GM23338 (cell line): Measurements from ENCODE around the gene ASAH2B. TPM values are rescaled to one million over a fixed set of nuclear protein-coding genes. Genes with fewer than 3 reads are reported as not detected.

Experiments
- STAT1 ChIP-seq: IDR thresholded peaks from one replicate; pipeline ENCODE4 v1.6.1; 2016; ENCODE audit warnings: antibody characterized with exemption; ENCODE audit not compliant: unreplicated experiment
- polyA plus RNA-seq: library from polyadenylated mRNA; unstranded; fragments of >200 nt; fragmentation: Nextera tagmentation; extraction: Ambion mirVana; gene quantifications from 2 replicates; pipeline ENCODE4 v1.2.1, GENCODE V29; 2016
- total RNA-seq: library from RNA; depleted of rRNA; stranded (reverse); fragments of >200 nt; shearing (Covaris generic); gene quantifications from 2 replicates; pipeline ENCODE4 v1.2.3, GENCODE V29; 2014
- TF ChIP-seq, protein P1 (sequence below): fragments of 250-450 bp; sonication (Bioruptor Pico); IDR thresholded peaks from 2 replicates; pipeline ENCODE4 v1.5.0; 2020; ENCODE audit warnings: mild to moderate bottlenecking, moderate library complexity
- TF ChIP-seq, protein P2 (sequence below): IDR thresholded peaks from 2 replicates; pipeline ENCODE4 v1.6.1; 2016; ENCODE audit warnings: antibody characterized with exemption
- TF ChIP-seq, protein P3 (sequence below): IDR thresholded peaks from one replicate; pipeline ENCODE4 v1.6.1; 2018; ENCODE audit warnings: antibody characterized with exemption; ENCODE audit not compliant: unreplicated experiment

ASAH2B gene
- total and polyA plus RNA-seq, 2 experiments from 2014 or later: 6.9 to 11.7 TPM

GRCh38 chr10:50805981-50806622, 66.4 kb downstream of the ASAH2B start (continued):
- TF ChIP-seq, protein P1, sequence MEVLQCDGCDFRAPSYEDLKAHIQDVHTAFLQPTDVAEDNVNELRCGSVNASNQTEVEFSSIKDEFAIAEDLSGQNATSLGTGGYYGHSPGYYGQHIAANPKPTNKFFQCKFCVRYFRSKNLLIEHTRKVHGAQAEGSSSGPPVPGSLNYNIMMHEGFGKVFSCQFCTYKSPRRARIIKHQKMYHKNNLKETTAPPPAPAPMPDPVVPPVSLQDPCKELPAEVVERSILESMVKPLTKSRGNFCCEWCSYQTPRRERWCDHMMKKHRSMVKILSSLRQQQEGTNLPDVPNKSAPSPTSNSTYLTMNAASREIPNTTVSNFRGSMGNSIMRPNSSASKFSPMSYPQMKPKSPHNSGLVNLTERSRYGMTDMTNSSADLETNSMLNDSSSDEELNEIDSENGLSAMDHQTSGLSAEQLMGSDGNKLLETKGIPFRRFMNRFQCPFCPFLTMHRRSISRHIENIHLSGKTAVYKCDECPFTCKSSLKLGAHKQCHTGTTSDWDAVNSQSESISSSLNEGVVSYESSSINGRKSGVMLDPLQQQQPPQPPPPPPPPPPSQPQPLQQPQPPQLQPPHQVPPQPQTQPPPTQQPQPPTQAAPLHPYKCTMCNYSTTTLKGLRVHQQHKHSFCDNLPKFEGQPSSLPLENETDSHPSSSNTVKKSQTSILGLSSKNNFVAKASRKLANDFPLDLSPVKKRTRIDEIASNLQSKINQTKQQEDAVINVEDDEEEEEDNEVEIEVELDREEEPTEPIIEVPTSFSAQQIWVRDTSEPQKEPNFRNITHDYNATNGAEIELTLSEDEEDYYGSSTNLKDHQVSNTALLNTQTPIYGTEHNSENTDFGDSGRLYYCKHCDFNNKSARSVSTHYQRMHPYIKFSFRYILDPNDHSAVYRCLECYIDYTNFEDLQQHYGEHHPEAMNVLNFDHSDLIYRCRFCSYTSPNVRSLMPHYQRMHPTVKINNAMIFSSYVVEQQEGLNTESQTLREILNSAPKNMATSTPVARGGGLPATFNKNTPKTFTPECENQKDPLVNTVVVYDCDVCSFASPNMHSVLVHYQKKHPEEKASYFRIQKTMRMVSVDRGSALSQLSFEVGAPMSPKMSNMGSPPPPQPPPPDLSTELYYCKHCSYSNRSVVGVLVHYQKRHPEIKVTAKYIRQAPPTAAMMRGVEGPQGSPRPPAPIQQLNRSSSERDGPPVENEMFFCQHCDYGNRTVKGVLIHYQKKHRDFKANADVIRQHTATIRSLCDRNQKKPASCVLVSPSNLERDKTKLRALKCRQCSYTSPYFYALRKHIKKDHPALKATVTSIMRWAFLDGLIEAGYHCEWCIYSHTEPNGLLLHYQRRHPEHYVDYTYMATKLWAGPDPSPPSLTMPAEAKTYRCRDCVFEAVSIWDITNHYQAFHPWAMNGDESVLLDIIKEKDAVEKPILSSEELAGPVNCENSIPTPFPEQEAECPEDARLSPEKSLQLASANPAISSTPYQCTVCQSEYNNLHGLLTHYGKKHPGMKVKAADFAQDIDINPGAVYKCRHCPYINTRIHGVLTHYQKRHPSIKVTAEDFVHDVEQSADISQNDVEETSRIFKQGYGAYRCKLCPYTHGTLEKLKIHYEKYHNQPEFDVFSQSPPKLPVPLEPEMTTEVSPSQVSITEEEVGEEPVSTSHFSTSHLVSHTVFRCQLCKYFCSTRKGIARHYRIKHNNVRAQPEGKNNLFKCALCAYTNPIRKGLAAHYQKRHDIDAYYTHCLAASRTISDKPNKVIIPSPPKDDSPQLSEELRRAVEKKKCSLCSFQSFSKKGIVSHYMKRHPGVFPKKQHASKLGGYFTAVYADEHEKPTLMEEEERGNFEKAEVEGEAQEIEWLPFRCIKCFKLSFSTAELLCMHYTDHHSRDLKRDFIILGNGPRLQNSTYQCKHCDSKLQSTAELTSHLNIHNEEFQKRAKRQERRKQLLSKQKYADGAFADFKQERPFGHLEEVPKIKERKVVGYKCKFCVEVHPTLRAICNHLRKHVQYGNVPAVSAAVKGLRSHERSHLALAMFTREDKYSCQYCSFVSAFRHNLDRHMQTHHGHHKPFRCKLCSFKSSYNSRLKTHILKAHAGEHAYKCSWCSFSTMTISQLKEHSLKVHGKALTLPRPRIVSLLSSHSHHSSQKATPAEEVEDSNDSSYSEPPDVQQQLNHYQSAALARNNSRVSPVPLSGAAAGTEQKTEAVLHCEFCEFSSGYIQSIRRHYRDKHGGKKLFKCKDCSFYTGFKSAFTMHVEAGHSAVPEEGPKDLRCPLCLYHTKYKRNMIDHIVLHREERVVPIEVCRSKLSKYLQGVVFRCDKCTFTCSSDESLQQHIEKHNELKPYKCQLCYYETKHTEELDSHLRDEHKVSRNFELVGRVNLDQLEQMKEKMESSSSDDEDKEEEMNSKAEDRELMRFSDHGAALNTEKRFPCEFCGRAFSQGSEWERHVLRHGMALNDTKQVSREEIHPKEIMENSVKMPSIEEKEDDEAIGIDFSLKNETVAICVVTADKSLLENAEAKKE (CRISPR knock-in tag): no peak
- TF ChIP-seq, protein P2, sequence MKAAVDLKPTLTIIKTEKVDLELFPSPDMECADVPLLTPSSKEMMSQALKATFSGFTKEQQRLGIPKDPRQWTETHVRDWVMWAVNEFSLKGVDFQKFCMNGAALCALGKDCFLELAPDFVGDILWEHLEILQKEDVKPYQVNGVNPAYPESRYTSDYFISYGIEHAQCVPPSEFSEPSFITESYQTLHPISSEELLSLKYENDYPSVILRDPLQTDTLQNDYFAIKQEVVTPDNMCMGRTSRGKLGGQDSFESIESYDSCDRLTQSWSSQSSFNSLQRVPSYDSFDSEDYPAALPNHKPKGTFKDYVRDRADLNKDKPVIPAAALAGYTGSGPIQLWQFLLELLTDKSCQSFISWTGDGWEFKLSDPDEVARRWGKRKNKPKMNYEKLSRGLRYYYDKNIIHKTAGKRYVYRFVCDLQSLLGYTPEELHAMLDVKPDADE: no peak
- TF ChIP-seq, protein P3, sequence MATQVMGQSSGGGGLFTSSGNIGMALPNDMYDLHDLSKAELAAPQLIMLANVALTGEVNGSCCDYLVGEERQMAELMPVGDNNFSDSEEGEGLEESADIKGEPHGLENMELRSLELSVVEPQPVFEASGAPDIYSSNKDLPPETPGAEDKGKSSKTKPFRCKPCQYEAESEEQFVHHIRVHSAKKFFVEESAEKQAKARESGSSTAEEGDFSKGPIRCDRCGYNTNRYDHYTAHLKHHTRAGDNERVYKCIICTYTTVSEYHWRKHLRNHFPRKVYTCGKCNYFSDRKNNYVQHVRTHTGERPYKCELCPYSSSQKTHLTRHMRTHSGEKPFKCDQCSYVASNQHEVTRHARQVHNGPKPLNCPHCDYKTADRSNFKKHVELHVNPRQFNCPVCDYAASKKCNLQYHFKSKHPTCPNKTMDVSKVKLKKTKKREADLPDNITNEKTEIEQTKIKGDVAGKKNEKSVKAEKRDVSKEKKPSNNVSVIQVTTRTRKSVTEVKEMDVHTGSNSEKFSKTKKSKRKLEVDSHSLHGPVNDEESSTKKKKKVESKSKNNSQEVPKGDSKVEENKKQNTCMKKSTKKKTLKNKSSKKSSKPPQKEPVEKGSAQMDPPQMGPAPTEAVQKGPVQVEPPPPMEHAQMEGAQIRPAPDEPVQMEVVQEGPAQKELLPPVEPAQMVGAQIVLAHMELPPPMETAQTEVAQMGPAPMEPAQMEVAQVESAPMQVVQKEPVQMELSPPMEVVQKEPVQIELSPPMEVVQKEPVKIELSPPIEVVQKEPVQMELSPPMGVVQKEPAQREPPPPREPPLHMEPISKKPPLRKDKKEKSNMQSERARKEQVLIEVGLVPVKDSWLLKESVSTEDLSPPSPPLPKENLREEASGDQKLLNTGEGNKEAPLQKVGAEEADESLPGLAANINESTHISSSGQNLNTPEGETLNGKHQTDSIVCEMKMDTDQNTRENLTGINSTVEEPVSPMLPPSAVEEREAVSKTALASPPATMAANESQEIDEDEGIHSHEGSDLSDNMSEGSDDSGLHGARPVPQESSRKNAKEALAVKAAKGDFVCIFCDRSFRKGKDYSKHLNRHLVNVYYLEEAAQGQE: no peak
- no peak for TF ChIP-seq STAT1
